GM12878 (cell line): ENCODE data around the gene POP7. TPM values are rescaled to one million over a fixed set of nuclear protein-coding genes. Genes with fewer than 3 reads are reported as not detected.

Experiments
- BCL3 ChIP-seq: IDR thresholded peaks from 2 replicates; pipeline ENCODE4 v1.6.1; 2011; ENCODE audit warnings: borderline replicate concordance, low read depth, mild to moderate bottlenecking, moderate library complexity, low read length; ENCODE audit not compliant: insufficient read depth, poor library complexity, severe bottlenecking
- BMI1 ChIP-seq: fragments of 450-650 bp; IDR thresholded peaks from 2 replicates; pipeline ENCODE4 v1.6.1; 2016; ENCODE audit warnings: mild to moderate bottlenecking, moderate library complexity, borderline replicate concordance
- CUX1 ChIP-seq: IDR thresholded peaks from 2 replicates; pipeline ENCODE4 v1.6.1; 2012; ENCODE audit warnings: improper control_type of control experiment, low read depth, low read length; ENCODE audit not compliant: insufficient replicate concordance
- DPF2 ChIP-seq: fragments of 450-650 bp; IDR thresholded peaks from 2 replicates; pipeline ENCODE4 v1.6.1; 2017; ENCODE audit warnings: mild to moderate bottlenecking
- ELK1 ChIP-seq: IDR thresholded peaks from 2 replicates; pipeline ENCODE4 v1.6.1; 2012; ENCODE audit warnings: low read depth, low read length, improper control_type of control experiment
- HDAC2 ChIP-seq: fragments of 200-600 bp; sonication (generic); IDR thresholded peaks from 2 replicates; pipeline ENCODE4 v1.6.1; 2017
- HSF1 ChIP-seq: fragments of 150-350 bp; IDR thresholded peaks from 2 replicates; pipeline ENCODE4 v1.6.1; 2014; ENCODE audit warnings: mild to moderate bottlenecking, low read depth, low read length
- IKZF1 ChIP-seq: fragments of 450-650 bp; conservative IDR thresholded peaks from 2 replicates; pipeline ENCODE4 v1.6.1; 2017; ENCODE audit warnings: antibody characterized with exemption, mild to moderate bottlenecking
- MYB ChIP-seq: fragments of 150-350 bp; IDR thresholded peaks from 2 replicates; pipeline ENCODE4 v1.6.1; 2014; ENCODE audit warnings: mild to moderate bottlenecking, low read depth, low read length, borderline replicate concordance
- MYC ChIP-seq: IDR thresholded peaks from 2 replicates; pipeline ENCODE4 v1.6.1; 2011; ENCODE audit warnings: mild to moderate bottlenecking, low read length, moderate library complexity, inconsistent platforms; ENCODE audit not compliant: insufficient read depth, insufficient replicate concordance, insufficient read length, severe bottlenecking
- NFYB ChIP-seq: IDR thresholded peaks from 2 replicates; pipeline ENCODE4 v1.6.1; 2011; ENCODE audit warnings: low read depth, mild to moderate bottlenecking, low read length, improper control_type of control experiment, moderate library complexity; ENCODE audit not compliant: insufficient read depth
- NKRF ChIP-seq: fragments of 450-650 bp; conservative IDR thresholded peaks from 2 replicates; pipeline ENCODE4 v1.6.1; 2017; ENCODE audit warnings: mild to moderate bottlenecking, moderate library complexity
- NR2C2 ChIP-seq: IDR thresholded peaks from 2 replicates; pipeline ENCODE4 v1.6.1; 2011; ENCODE audit warnings: borderline replicate concordance, low read depth; ENCODE audit not compliant: control insufficient read depth, insufficient read length
- NR2F1 ChIP-seq: fragments of 450-650 bp; conservative IDR thresholded peaks from 2 replicates; pipeline ENCODE4 v1.6.1; 2017; ENCODE audit warnings: mild to moderate bottlenecking
- PAX8 ChIP-seq: fragments of 450-650 bp; IDR thresholded peaks from 2 replicates; pipeline ENCODE4 v1.6.1; 2017; ENCODE audit warnings: mild to moderate bottlenecking, moderate library complexity
- POLR2AphosphoS5 ChIP-seq: IDR thresholded peaks from 2 replicates; pipeline ENCODE4 v1.6.1; 2011; ENCODE audit warnings: mild to moderate bottlenecking, low read length, inconsistent platforms
- RAD51 ChIP-seq: fragments of 450-650 bp; IDR thresholded peaks from 2 replicates; pipeline ENCODE4 v1.6.1; 2016; ENCODE audit warnings: moderate library complexity, mild to moderate bottlenecking, inconsistent platforms
- SREBF1 ChIP-seq: IDR thresholded peaks from 2 replicates; pipeline ENCODE4 v1.6.1; 2012; ENCODE audit warnings: mild to moderate bottlenecking, low read length
- TCF12 ChIP-seq: IDR thresholded peaks from 2 replicates; pipeline ENCODE4 v1.6.1; 2011; ENCODE audit warnings: low read depth, mild to moderate bottlenecking, low read length
- ZNF274 ChIP-seq: IDR thresholded peaks from one replicate; pipeline ENCODE4 v1.8.0; 2011; ENCODE audit not compliant: insufficient read length, insufficient read depth
- polyA plus RNA-seq, 11 experiments: library from polyadenylated mRNA; depleted of rRNA in 4 of 11; unstranded in 6 of 11; stranded (reverse) in 5 of 11; fragments of >200 nt; fragmentation: Nextera tagmentation in 4 of 11; fragmentation: Illumina TruSeq in 1 of 11; extraction: Ambion mirVana in 4 of 11; extraction: Trizol in 1 of 11; gene quantifications; 1 replicate in 1 of 11; 2 replicates in 10 of 11; pipeline versions ENCODE4 v1.2.1 to v1.2.3, GENCODE V29; 2011 to 2016; ENCODE audit warnings: inconsistent platforms in 2 of 11, missing spikeins in 2 of 11, low read depth in 1 of 11
- total RNA-seq, 4 experiments: library from RNA; depleted of rRNA in 3 of 4; stranded (reverse); fragments of >200 nt in 3 of 4; fragmentation: Illumina TruSeq in 1 of 4; extraction: Trizol in 1 of 4; gene quantifications; 2 replicates each; pipeline versions ENCODE4 v1.2.1 to v1.2.3, GENCODE V29; 2013 to 2021

The POP7 gene
- total and polyA plus RNA-seq, 10 of the 15 experiments (the other 5 are each of a cell fraction or from before 2014, with no cell fraction given), result 12.1 to 148 (median 51.7) TPM

- TF ChIP-seq BCL3, result no peak
- TF ChIP-seq POLR2AphosphoS5, result 0 out of 2 replicates have a peak, but pooled peaks have one; percentile 6
- no peak for TF ChIP-seq PAX8
- TF ChIP-seq ZNF274, result no peak
- TF ChIP-seq MYC, result no peak
- TF ChIP-seq MYB, result no peak
- no peak for TF ChIP-seq SREBF1
- 0 out of 2 replicates have a peak, but pooled peaks have one; percentile 11 for TF ChIP-seq NR2F1
- no peak for TF ChIP-seq CUX1
- no peak for TF ChIP-seq ELK1
- no peak for TF ChIP-seq HDAC2
- TF ChIP-seq IKZF1, result no peak; the same call in 1 of the 2 replicates
- no peak for TF ChIP-seq HSF1
- no peak for TF ChIP-seq TCF12
- no peak for TF ChIP-seq BMI1
- TF ChIP-seq DPF2, result no peak; the same call in none of the 2 replicates
- peak; percentile 76 for TF ChIP-seq NKRF
- TF ChIP-seq RAD51, result no peak
- TF ChIP-seq NR2C2, result no peak
- TF ChIP-seq NFYB, result no peak
Observed at GRCh38 chr7:100705320-100705752, 585 bp upstream of the POP7 start (continued).
